ENCODE data around the gene PLCB4.

The PLCB4 gene

DNA sequence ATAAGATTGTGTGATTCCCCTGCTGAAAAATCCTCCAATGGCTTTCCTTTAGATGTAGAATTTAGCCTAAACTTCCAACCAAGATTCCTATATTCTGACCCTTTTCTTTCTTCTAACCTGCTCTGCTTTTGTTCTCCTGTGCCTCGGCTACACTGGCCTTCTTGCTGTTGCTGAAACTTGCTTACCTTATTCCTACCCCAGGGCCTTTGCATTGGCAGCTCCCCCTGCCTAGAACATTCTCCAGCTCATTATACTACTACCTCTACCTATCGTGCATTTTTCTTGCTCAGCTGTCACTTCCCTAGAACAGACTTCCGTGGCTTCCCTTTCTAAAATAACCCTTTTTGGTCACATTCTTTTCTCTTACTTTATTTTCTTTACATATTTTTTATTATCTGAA lies 48.7 kb downstream of the PLCB4 start:
- no peaks in the 10 kb centered on the region for H3K27me3 ChIP-seq (ENCODE audit: insufficient read depth, low read length, poor library complexity, severe bottlenecking)
- H3K4me3 ChIP-seq (ENCODE audit: low read length, poor library complexity, severe bottlenecking): no peak overlapping the region
- peaks cover 35% of the 10 kb centered on the region for H3K4me1 ChIP-seq (ENCODE audit: insufficient read depth, low read length, poor library complexity, severe bottlenecking)
- no peak overlapping the region for H2AFZ ChIP-seq (ENCODE audit: low read length)
- no peak overlapping the region for H3K9ac ChIP-seq (ENCODE audit: low read depth, low read length, poor library complexity, severe bottlenecking)
- no peaks in the 10 kb centered on the region for H3K9me3 ChIP-seq (ENCODE audit: insufficient read depth, low read depth, low read length)
- no peak overlapping the region for H3K4me2 ChIP-seq (ENCODE audit: low read depth, low read length, poor library complexity, severe bottlenecking)
- H3K79me2 ChIP-seq (ENCODE audit: insufficient read depth, low read length): no peaks in the 10 kb centered on the region
- TF ChIP-seq, protein P1, sequence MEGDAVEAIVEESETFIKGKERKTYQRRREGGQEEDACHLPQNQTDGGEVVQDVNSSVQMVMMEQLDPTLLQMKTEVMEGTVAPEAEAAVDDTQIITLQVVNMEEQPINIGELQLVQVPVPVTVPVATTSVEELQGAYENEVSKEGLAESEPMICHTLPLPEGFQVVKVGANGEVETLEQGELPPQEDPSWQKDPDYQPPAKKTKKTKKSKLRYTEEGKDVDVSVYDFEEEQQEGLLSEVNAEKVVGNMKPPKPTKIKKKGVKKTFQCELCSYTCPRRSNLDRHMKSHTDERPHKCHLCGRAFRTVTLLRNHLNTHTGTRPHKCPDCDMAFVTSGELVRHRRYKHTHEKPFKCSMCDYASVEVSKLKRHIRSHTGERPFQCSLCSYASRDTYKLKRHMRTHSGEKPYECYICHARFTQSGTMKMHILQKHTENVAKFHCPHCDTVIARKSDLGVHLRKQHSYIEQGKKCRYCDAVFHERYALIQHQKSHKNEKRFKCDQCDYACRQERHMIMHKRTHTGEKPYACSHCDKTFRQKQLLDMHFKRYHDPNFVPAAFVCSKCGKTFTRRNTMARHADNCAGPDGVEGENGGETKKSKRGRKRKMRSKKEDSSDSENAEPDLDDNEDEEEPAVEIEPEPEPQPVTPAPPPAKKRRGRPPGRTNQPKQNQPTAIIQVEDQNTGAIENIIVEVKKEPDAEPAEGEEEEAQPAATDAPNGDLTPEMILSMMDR (conservative IDR thresholded peaks at IDR 0.05; ENCODE audit: low read length): no peak
- no peak for TF ChIP-seq EZH2phosphoT487 (IDR thresholded peaks at IDR 0.05; ENCODE audit: borderline replicate concordance)
- no peaks in the 10 kb centered on the region for H3K36me3 ChIP-seq (ENCODE audit: insufficient read depth, low read length)
- no peaks in the 10 kb centered on the region for H3K9me2 ChIP-seq (replicated peaks; ENCODE audit: low read depth, low read length)
- H3F3A ChIP-seq (ENCODE audit: low read depth): no peaks in the 10 kb centered on the region
- H4K20me1 ChIP-seq (ENCODE audit: insufficient read depth, low read length, poor library complexity, severe bottlenecking): no peaks in the 10 kb centered on the region

DNA sequence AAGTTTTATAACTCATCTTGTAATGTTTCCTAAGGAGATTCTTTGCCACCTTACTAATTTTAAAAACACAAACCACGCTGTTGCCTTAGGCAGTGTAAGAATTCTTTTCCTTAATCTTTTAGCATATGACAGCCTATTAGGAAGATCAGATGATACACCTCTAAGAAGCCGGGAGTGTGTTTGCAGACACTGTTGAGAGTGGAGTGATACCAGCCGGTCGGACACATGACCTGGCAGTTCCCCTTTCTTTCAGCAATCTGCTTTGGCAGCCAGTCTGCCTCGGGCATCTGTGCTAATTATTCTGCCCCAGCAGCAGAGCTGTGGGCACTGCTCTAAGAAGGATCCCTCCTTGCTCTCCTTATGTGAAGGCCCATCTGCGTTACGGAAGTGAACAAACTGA lies 50.9 kb downstream of the PLCB4 start:
- Histone ChIP-seq H3K4me1 (ENCODE audit: insufficient read depth, low read length, poor library complexity, severe bottlenecking) (peaks cover 27% of the 10 kb centered on the region), H3K9me2 (replicated peaks; ENCODE audit: low read depth, low read length) (no peaks in the 10 kb centered on the region), H3K9me3 (ENCODE audit: insufficient read depth, low read depth, low read length) (no peaks in the 10 kb centered on the region), H4K20me1 (ENCODE audit: insufficient read depth, low read length, poor library complexity, severe bottlenecking) (no peaks in the 10 kb centered on the region), H3K79me2 (ENCODE audit: insufficient read depth, low read length) (no peaks in the 10 kb centered on the region), H2AFZ (ENCODE audit: low read length) (no peak overlapping the region), H3K4me2 (ENCODE audit: low read depth, low read length, poor library complexity, severe bottlenecking) (no peak overlapping the region), H3F3A (ENCODE audit: low read depth) (no peaks in the 10 kb centered on the region), H3K4me3 (ENCODE audit: low read length, poor library complexity, severe bottlenecking) (no peak overlapping the region), H3K36me3 (ENCODE audit: insufficient read depth, low read length) (no peaks in the 10 kb centered on the region), H3K27me3 (ENCODE audit: insufficient read depth, low read length, poor library complexity, severe bottlenecking) (no peaks in the 10 kb centered on the region), H3K9ac (ENCODE audit: low read depth, low read length, poor library complexity, severe bottlenecking) (no peak overlapping the region)
- TF ChIP-seq EZH2phosphoT487 (IDR thresholded peaks at IDR 0.05; ENCODE audit: borderline replicate concordance): no peak
- TF ChIP-seq, protein P1 (conservative IDR thresholded peaks at IDR 0.05; ENCODE audit: low read length): no peak

DNA sequence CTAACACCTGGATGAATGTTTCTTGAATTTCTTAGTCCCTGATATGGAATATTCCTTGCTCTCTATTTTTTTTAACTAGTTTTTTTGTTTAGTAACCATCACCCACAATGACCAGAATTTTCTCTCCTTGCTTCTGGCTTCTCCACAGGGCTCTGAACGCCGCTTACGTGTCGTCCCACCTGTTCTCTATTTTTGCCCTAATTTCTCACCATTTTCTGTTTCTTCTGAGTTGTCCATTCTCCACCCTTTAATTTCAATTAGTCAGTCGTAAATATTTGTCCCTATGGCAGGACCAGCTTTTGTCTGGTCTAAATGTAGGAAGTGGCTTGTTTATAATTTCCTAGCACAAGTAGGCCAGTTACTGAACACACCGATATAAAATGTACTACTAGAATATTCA lies 52.3 kb downstream of the PLCB4 start:
- no peak overlapping the region for H3K4me2 ChIP-seq (ENCODE audit: low read depth, low read length, poor library complexity, severe bottlenecking)

DNA sequence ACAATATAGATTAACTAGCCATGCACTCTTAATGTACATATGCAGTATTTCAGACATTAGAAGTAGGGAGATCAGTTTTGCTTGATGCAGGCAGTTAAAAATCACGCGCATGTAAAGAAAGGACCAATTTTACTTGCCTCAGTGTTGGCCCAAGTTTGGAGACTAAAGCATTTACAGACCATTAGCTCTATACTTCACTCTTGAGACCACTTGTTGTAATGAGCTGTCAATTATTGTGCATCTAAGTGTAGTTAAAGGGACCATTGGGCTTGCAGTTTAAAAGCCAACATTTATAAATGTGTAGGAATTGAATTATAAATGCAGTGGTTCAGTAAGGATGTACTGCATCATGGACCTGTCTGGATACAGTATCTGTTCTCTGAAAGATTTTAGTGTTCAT lies 53.7 kb downstream of the PLCB4 start:
- Histone ChIP-seq H3K79me2 (ENCODE audit: insufficient read depth, low read length) (no peaks in the 10 kb centered on the region), H3K4me2 (ENCODE audit: low read depth, low read length, poor library complexity, severe bottlenecking) (no peak overlapping the region)
- TF ChIP-seq, protein P1 (conservative IDR thresholded peaks at IDR 0.05; ENCODE audit: low read length): no peak
- no peak for TF ChIP-seq EZH2phosphoT487 (IDR thresholded peaks at IDR 0.05; ENCODE audit: borderline replicate concordance)

More for the DNA sequence above, 52.3 kb downstream of the PLCB4 start:
- Histone ChIP-seq H3K4me1 (ENCODE audit: insufficient read depth, low read length, poor library complexity, severe bottlenecking) (peaks cover 25% of the 10 kb centered on the region), H3K9ac (ENCODE audit: low read depth, low read length, poor library complexity, severe bottlenecking) (no peak overlapping the region), H3K9me3 (ENCODE audit: insufficient read depth, low read depth, low read length) (no peaks in the 10 kb centered on the region), H3F3A (ENCODE audit: low read depth) (no peaks in the 10 kb centered on the region), H3K27me3 (ENCODE audit: insufficient read depth, low read length, poor library complexity, severe bottlenecking) (no peaks in the 10 kb centered on the region), H3K36me3 (ENCODE audit: insufficient read depth, low read length) (no peaks in the 10 kb centered on the region), H3K79me2 (ENCODE audit: insufficient read depth, low read length) (no peaks in the 10 kb centered on the region), H3K9me2 (replicated peaks; ENCODE audit: low read depth, low read length) (no peaks in the 10 kb centered on the region), H4K20me1 (ENCODE audit: insufficient read depth, low read length, poor library complexity, severe bottlenecking) (no peaks in the 10 kb centered on the region), H2AFZ (ENCODE audit: low read length) (no peak overlapping the region), H3K4me3 (ENCODE audit: low read length, poor library complexity, severe bottlenecking) (no peak overlapping the region)
- no peak for TF ChIP-seq EZH2phosphoT487 (IDR thresholded peaks at IDR 0.05; ENCODE audit: borderline replicate concordance)

More for the DNA sequence above, 53.7 kb downstream of the PLCB4 start:
- no peak overlapping the region for H3K4me3 ChIP-seq (ENCODE audit: low read length, poor library complexity, severe bottlenecking)
- H3K9me3 ChIP-seq (ENCODE audit: insufficient read depth, low read depth, low read length): no peaks in the 10 kb centered on the region
- no peaks in the 10 kb centered on the region for H3K9me2 ChIP-seq (replicated peaks; ENCODE audit: low read depth, low read length)
- no peaks in the 10 kb centered on the region for H3K27me3 ChIP-seq (ENCODE audit: insufficient read depth, low read length, poor library complexity, severe bottlenecking)
- H3F3A ChIP-seq (ENCODE audit: low read depth): no peaks in the 10 kb centered on the region
- no peak overlapping the region for H2AFZ ChIP-seq (ENCODE audit: low read length)
- no peak overlapping the region for H3K9ac ChIP-seq (ENCODE audit: low read depth, low read length, poor library complexity, severe bottlenecking)
- no peaks in the 10 kb centered on the region for H4K20me1 ChIP-seq (ENCODE audit: insufficient read depth, low read length, poor library complexity, severe bottlenecking)
- H3K4me1 ChIP-seq (ENCODE audit: insufficient read depth, low read length, poor library complexity, severe bottlenecking): peaks cover 25% of the 10 kb centered on the region
- H3K36me3 ChIP-seq (ENCODE audit: insufficient read depth, low read length): no peaks in the 10 kb centered on the region
